HepG2 (cell line): ENCODE results near the gene ASXL1. TPM values are rescaled to one million over a fixed set of nuclear protein-coding genes. Genes with fewer than 3 reads are reported as not detected.

Experiments
- ADNP ChIP-seq: sonication (generic); formaldehyde crosslinking; IDR thresholded peaks from 2 replicates; pipeline ENCODE4 v1.4.0; 2020; ENCODE audit warnings: missing genetic modification reagents
- BCL3 ChIP-seq: sonication (generic); formaldehyde crosslinking; IDR thresholded peaks from 2 replicates; pipeline ENCODE4 v1.5.1; 2020; ENCODE audit warnings: mild to moderate bottlenecking, missing genetic modification reagents, moderate library complexity
- BORCS8-MEF2B ChIP-seq: sonication (generic); formaldehyde crosslinking; IDR thresholded peaks from 2 replicates; pipeline ENCODE4 v1.8.0; 2022; ENCODE audit warnings: mild to moderate bottlenecking, missing genetic modification reagents
- CBX5 ChIP-seq: sonication (generic); formaldehyde crosslinking; IDR thresholded peaks from 2 replicates; pipeline ENCODE4 v1.4.0; 2020; ENCODE audit warnings: missing genetic modification reagents, borderline replicate concordance
- CC2D1A ChIP-seq: sonication (generic); formaldehyde crosslinking; IDR thresholded peaks from 2 replicates; pipeline ENCODE4 v1.8.1; 2023; ENCODE audit warnings: mild to moderate bottlenecking, missing genetic modification reagents
- FOXK1 ChIP-seq: sonication (generic); formaldehyde crosslinking; IDR thresholded peaks from 2 replicates; pipeline ENCODE4 v1.4.0; 2020; ENCODE audit warnings: low read depth, missing genetic modification reagents, borderline replicate concordance
- HDAC2 ChIP-seq: sonication (generic); formaldehyde crosslinking; IDR thresholded peaks from 2 replicates; pipeline ENCODE4 v1.4.0; 2020; ENCODE audit warnings: missing genetic modification reagents
- HMG20A ChIP-seq: IDR thresholded peaks from 2 replicates; pipeline ENCODE4 v1.6.1; 2016; ENCODE audit warnings: borderline replicate concordance
- HNF1B ChIP-seq: sonication (generic); formaldehyde crosslinking; IDR thresholded peaks from 2 replicates; pipeline ENCODE4 v1.5.1; 2020; ENCODE audit warnings: mild to moderate bottlenecking, moderate library complexity, missing genetic modification reagents
- NAIF1 ChIP-seq: sonication (generic); formaldehyde crosslinking; IDR thresholded peaks from 2 replicates; pipeline ENCODE4 v1.5.0; 2020; ENCODE audit warnings: mild to moderate bottlenecking, missing genetic modification reagents, borderline replicate concordance
- POLR2A ChIP-seq, 2 experiments: IDR thresholded peaks; 2 replicates each; pipeline ENCODE4 v1.6.1; 2011; ENCODE audit warnings: low read depth in 2 of 2, low read length in 2 of 2, mild to moderate bottlenecking in 1 of 2, moderate library complexity in 1 of 2; ENCODE audit not compliant: insufficient read depth in 1 of 2
- SP2 ChIP-seq: sonication (generic); formaldehyde crosslinking; IDR thresholded peaks from 2 replicates; pipeline ENCODE4 v1.5.1; 2020; ENCODE audit warnings: mild to moderate bottlenecking, missing genetic modification reagents
- ZBTB10 ChIP-seq: sonication (generic); formaldehyde crosslinking; IDR thresholded peaks from 2 replicates; pipeline ENCODE4 v1.4.0; 2020; ENCODE audit warnings: missing genetic modification reagents, borderline replicate concordance
- ZBTB33 ChIP-seq: sonication (generic); formaldehyde crosslinking; IDR thresholded peaks from 2 replicates; pipeline ENCODE4 v1.4.0; 2020; ENCODE audit warnings: missing genetic modification reagents
- ZNF235 ChIP-seq: sonication (generic); formaldehyde crosslinking; IDR thresholded peaks from 2 replicates; pipeline ENCODE4 v1.8.1; 2023; ENCODE audit warnings: mild to moderate bottlenecking, missing genetic modification reagents, borderline replicate concordance
- ZNF549 ChIP-seq: sonication (generic); formaldehyde crosslinking; IDR thresholded peaks from 2 replicates; pipeline ENCODE4 v1.5.0; 2020; ENCODE audit warnings: missing genetic modification reagents
- ZNF737 ChIP-seq: sonication (generic); formaldehyde crosslinking; IDR thresholded peaks from 2 replicates; pipeline ENCODE4 v1.5.0; 2020; ENCODE audit warnings: missing genetic modification reagents, mild to moderate bottlenecking, borderline replicate concordance
- ZNF772 ChIP-seq: sonication (generic); formaldehyde crosslinking; IDR thresholded peaks from 2 replicates; pipeline ENCODE4 v1.5.0; 2020; ENCODE audit warnings: mild to moderate bottlenecking, missing genetic modification reagents
- polyA plus RNA-seq, 8 experiments: library from polyadenylated mRNA; depleted of rRNA in 3 of 8; stranded (reverse) in 7 of 8; unstranded in 1 of 8; fragments of >200 nt; fragmentation: Illumina TruSeq in 4 of 8; extraction: Trizol in 4 of 8; gene quantifications; 2 replicates each; pipeline versions ENCODE4 v1.2.1 to v1.2.3, GENCODE V29; 2011 to 2016; ENCODE audit warnings: low read depth in 4 of 8, missing spikeins in 1 of 8, mixed read lengths in 1 of 8; ENCODE audit not compliant: insufficient read depth in 1 of 8
- total RNA-seq, 5 experiments: library from RNA; depleted of rRNA; stranded (reverse); fragments of >200 nt; fragmentation: Illumina TruSeq; extraction: Trizol; gene quantifications; 2 replicates each; pipeline ENCODE4 v1.2.3, GENCODE V29; 2016; ENCODE audit warnings: low read depth in 1 of 5

ASXL1 gene
- total and polyA plus RNA-seq, 2 of the 13 experiments (the other 11 are each of a cell fraction or from before 2014, with no cell fraction given), result 62.1 to 74.8 TPM

- TF ChIP-seq ZBTB10, result 0 out of 2 replicates have a peak, but pooled peaks have one; percentile 19
- no peak for TF ChIP-seq ZNF235 (CRISPR knock-in tag)
- TF ChIP-seq HDAC2, result peak; percentile 46; the same call in 1 of the 2 replicates
- peak; percentile 60; the same call in 1 of the 2 replicates for TF ChIP-seq CBX5 (CRISPR knock-in tag)
- peak; percentile 38 for TF ChIP-seq HMG20A (CRISPR knock-in tag)
- no peak for TF ChIP-seq ZBTB33 (CRISPR knock-in tag)
- 0 out of 2 replicates have a peak, but pooled peaks have one; percentile 7 for TF ChIP-seq ADNP
- TF ChIP-seq POLR2A (IDR thresholded peaks at IDR 0.05; ENCODE audit: insufficient read depth in 1 of 2, low read depth in 2 of 2, low read length in 2 of 2), result 0 out of 4 replicates have a peak, but pooled peaks of 1 of the 2 experiments have one; percentile 30
- no peak for TF ChIP-seq CC2D1A (CRISPR knock-in tag)
- 0 out of 2 replicates have a peak, but pooled peaks have one; percentile 65 for TF ChIP-seq FOXK1 (CRISPR knock-in tag)
- TF ChIP-seq ZNF549 (CRISPR knock-in tag), result no peak
- TF ChIP-seq SP2 (CRISPR knock-in tag), result no peak
- no peak for TF ChIP-seq BCL3 (CRISPR knock-in tag)
- peak; percentile 66; the same call in 1 of the 2 replicates for TF ChIP-seq HNF1B (CRISPR knock-in tag)
- peak; percentile 24; the same call in 1 of the 2 replicates for TF ChIP-seq ZNF772
- no peak for TF ChIP-seq ZNF737 (CRISPR knock-in tag)
- 0 out of 2 replicates have a peak, but pooled peaks have one; percentile 45 for TF ChIP-seq NAIF1 (CRISPR knock-in tag)
- TF ChIP-seq BORCS8-MEF2B (CRISPR knock-in tag), result no peak
Observed at GRCh38 chr20:32354592-32355416, 3.3 kb upstream of the ASXL1 start (continued).
